Measurements from ENCODE around the gene APBB2.

The APBB2 gene

GRCh38 chr4:41215155-41215554 is 813 bp upstream of the APBB2 start:
- DNase-seq: no peak

- no peak for DNase-seq
Observed at GRCh38 chr4:41214825-41215146, 444 bp upstream of the APBB2 start.

- no peak for DNase-seq
Observed at GRCh38 chr4:41213625-41214135, 662 bp downstream of the APBB2 start.

GRCh38 chr4:41212616-41213203 is 1.6 kb downstream of the APBB2 start:
- DNase-seq: peak in 1 of 5 donors; percentile 21

- no peak for DNase-seq
Observed at GRCh38 chr4:41211951-41212615, 2.3 kb downstream of the APBB2 start.

- no peak for DNase-seq
Observed at GRCh38 chr4:41209901-41210300, 4.4 kb downstream of the APBB2 start.

- no peak for DNase-seq
Observed at GRCh38 chr4:41209187-41209586, 5.2 kb downstream of the APBB2 start.

- DNase-seq: peak in 1 of 5 donors; percentile 33
Observed at GRCh38 chr4:41207291-41207831, 7.0 kb downstream of the APBB2 start.

- no peak for DNase-seq
Observed at GRCh38 chr4:41205854-41206460, 8.4 kb downstream of the APBB2 start.

GRCh38 chr4:41205130-41205529 is 9.2 kb downstream of the APBB2 start:
- no peak for DNase-seq

GRCh38 chr4:41204400-41204978 is 9.9 kb downstream of the APBB2 start:
- DNase-seq: no peak

- no peak for DNase-seq
Observed at GRCh38 chr4:41203841-41204240, 10.5 kb downstream of the APBB2 start.

- no peak for DNase-seq
Observed at GRCh38 chr4:41202820-41203568, 11.3 kb downstream of the APBB2 start.

GRCh38 chr4:41202356-41202755 is 12.0 kb downstream of the APBB2 start:
- no peak for DNase-seq

GRCh38 chr4:41200486-41201017 is 13.8 kb downstream of the APBB2 start:
- DNase-seq: no peak

GRCh38 chr4:41199788-41200187 is 14.6 kb downstream of the APBB2 start:
- DNase-seq: no peak

GRCh38 chr4:41197996-41198395 is 16.3 kb downstream of the APBB2 start:
- no peak for DNase-seq

GRCh38 chr4:41197495-41197894 is 16.8 kb downstream of the APBB2 start:
- DNase-seq: no peak

GRCh38 chr4:41196633-41197332 is 17.6 kb downstream of the APBB2 start:
- no peak for DNase-seq

- no peak for DNase-seq
Observed at GRCh38 chr4:41192136-41192535, 22.2 kb downstream of the APBB2 start.

GRCh38 chr4:41189666-41190065 is 24.7 kb downstream of the APBB2 start:
- no peak for DNase-seq

GRCh38 chr4:41189076-41189475 is 25.3 kb downstream of the APBB2 start:
- no peak for DNase-seq

All from T-helper 1 cell (primary cell).